Measurements from ENCODE around the gene DGUOK.

DGUOK gene

GRCh38 chr2:73981081-73982001 is 54.7 kb downstream of the DGUOK start:
- DNase-seq: no peak

GRCh38 chr2:73982140-73982617 is 55.5 kb downstream of the DGUOK start:
- DNase-seq: no peak

GRCh38 chr2:73983322-73984202 is 56.9 kb downstream of the DGUOK start:
- no peak for DNase-seq

- no peak for DNase-seq
Measured at GRCh38 chr2:73984203-73984921, 57.7 kb downstream of the DGUOK start, which contains the start of gene TET3. TSS of gene TET3 (plus strand) at chr2:73984910. CDS start at chr2:73986404, 1,494 bp downstream.

GRCh38 chr2:73984922-73985307 is 58.2 kb downstream of the DGUOK start:
- DNase-seq: no peak

GRCh38 chr2:73985308-73986084 is 58.8 kb downstream of the DGUOK start:
- DNase-seq: no peak

- DNase-seq: no peak
Measured at GRCh38 chr2:73986085-73986681, 59.5 kb downstream of the DGUOK start.

- no peak for DNase-seq
Measured at GRCh38 chr2:73987109-73987947, 60.6 kb downstream of the DGUOK start.

- no peak for DNase-seq
Measured at GRCh38 chr2:73987948-73988700, 61.4 kb downstream of the DGUOK start.

- no peak for DNase-seq
Measured at GRCh38 chr2:73989972-73990371, 63.3 kb downstream of the DGUOK start.

GRCh38 chr2:73990531-73990930 is 63.9 kb downstream of the DGUOK start:
- no peak for DNase-seq

- no peak for DNase-seq
Measured at GRCh38 chr2:73992036-73992435, 65.4 kb downstream of the DGUOK start.

GRCh38 chr2:73993376-73993775 is 66.7 kb downstream of the DGUOK start:
- DNase-seq: no peak

GRCh38 chr2:73993778-73994177 is 67.1 kb downstream of the DGUOK start:
- no peak for DNase-seq

GRCh38 chr2:73994178-73994831 is 67.6 kb downstream of the DGUOK start:
- DNase-seq: no peak

GRCh38 chr2:73995810-73996209 is 69.1 kb downstream of the DGUOK start:
- DNase-seq: no peak

- DNase-seq: no peak
Measured at GRCh38 chr2:73997813-73998212, 71.1 kb downstream of the DGUOK start.

GRCh38 chr2:73998451-73998850 is 71.8 kb downstream of the DGUOK start:
- no peak for DNase-seq

GRCh38 chr2:73998933-73999332 is 72.3 kb downstream of the DGUOK start:
- no peak for DNase-seq
